Measurements from ENCODE around the gene TROAP.
A peak's percentile ranks its signal among the peaks of the same experiment; 100 is the strongest.
"Not testable (repeated sequence)": the region's sequence is repeated elsewhere in the genome, so short reads cannot be mapped to it uniquely, and the experiment has no call there.

The TROAP gene

GRCh38 chr12:49314811-49315210 lies 8.2 kb upstream of the TROAP start:
- DNase-seq (ENCODE audit: low spot score): no peak
- TF ChIP-seq CTCF (IDR thresholded peaks at IDR 0.05; ENCODE audit: extremely low read depth, missing control alignments): no peak

- DNase-seq (ENCODE audit: low spot score): not testable (repeated sequence)
These were observed 5.9 kb upstream of the TROAP start for GRCh38 chr12:49317118-49317517.

GRCh38 chr12:49320411-49321103 lies 2.5 kb upstream of the TROAP start:
- DNase-seq (ENCODE audit: low spot score): not testable (repeated sequence)

- DNase-seq (ENCODE audit: low spot score): no peak
- no peak for TF ChIP-seq CTCF (IDR thresholded peaks at IDR 0.05; ENCODE audit: extremely low read depth, missing control alignments)
These were observed 718 bp upstream of the TROAP start for GRCh38 chr12:49322367-49322707.

GRCh38 chr12:49323524-49324097 lies 556 bp downstream of the TROAP start:
- TF ChIP-seq CTCF (IDR thresholded peaks at IDR 0.05; ENCODE audit: extremely low read depth, missing control alignments): no peak
- DNase-seq (ENCODE audit: low spot score): peak; percentile 19

- no peak for TF ChIP-seq CTCF (IDR thresholded peaks at IDR 0.05; ENCODE audit: extremely low read depth, missing control alignments)
- DNase-seq (ENCODE audit: low spot score): no peak
These were observed 2.6 kb downstream of the TROAP start for GRCh38 chr12:49325606-49326005.

- no peak for TF ChIP-seq CTCF (IDR thresholded peaks at IDR 0.05; ENCODE audit: extremely low read depth, missing control alignments)
- no peak for DNase-seq (ENCODE audit: low spot score)
These were observed 4.3 kb downstream of the TROAP start for GRCh38 chr12:49327368-49327767.

- no peak for TF ChIP-seq CTCF (IDR thresholded peaks at IDR 0.05; ENCODE audit: extremely low read depth, missing control alignments)
- DNase-seq (ENCODE audit: low spot score): no peak
These were observed 4.8 kb downstream of the TROAP start for GRCh38 chr12:49327887-49328286.
